GM21825 (cell line): ENCODE results near the gene SSBP3.

Experiments used
- ATAC-seq: cut with Tn5 transposase; IDR thresholded peaks from one replicate; pipeline ENCODE4 v1.9.1; 2021; ENCODE audit warnings: mild to moderate bottlenecking, moderate library complexity; ENCODE audit not compliant: unreplicated experiment

The SSBP3 gene

DNA sequence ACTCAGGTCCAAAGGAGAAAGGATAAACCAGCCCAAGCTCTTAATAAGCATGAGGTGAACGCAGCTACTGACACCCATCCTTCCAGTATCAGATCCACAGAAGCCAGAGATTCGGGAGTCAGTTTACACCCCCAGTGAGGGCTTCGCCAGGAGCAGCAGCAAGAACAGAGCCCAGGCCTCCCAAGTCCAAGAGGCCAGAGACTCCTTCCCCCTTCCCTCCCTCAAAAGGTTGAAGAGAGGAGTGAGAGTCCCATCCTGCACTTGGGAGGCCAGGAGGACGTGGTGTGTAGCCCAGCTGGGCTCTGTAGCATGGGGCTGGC is 133.5 kb downstream of the SSBP3 start:
- no peak for ATAC-seq

GRCh38 chr1:54272134-54272533 is 134.1 kb downstream of the SSBP3 start:
- ATAC-seq, result no peak

DNA sequence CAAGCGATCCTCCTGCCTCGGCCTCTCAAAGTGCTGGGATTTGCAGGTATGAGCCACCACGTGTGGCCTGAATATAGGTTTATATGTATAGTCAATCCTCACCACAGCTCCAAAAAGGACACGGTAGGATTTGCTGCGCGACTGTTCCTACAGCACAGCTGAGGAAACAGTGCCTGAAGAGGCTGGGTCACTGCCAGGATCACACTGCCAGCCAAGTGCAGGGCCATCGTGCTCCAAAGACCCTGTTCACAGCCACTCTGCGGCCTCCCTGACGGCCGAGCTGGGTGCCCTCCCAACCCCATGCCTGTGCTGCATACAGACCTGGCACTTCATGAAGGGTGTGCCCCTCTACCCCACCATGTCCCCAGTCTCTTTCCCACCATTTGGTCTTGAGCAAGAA is 134.9 kb downstream of the SSBP3 start:
- ATAC-seq, result no peak

DNA sequence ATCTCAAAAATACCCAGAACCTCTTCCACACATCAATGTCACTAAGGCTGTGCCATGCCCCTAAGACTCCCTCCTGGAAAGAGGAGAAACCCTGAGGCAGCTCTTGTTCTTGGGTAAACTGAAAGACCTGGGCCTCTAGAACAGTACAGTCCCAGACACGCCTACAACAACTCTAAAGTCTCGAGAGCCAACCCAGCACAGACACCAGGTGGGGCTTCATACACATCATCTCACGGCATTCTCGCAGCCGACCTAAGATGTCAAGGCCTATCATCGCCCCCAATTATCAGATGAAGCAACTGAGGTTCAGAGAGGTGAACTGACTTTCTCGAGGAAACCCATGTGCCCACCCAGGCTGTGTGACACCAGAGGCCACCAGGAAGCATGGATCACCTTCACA is 135.7 kb downstream of the SSBP3 start:
- no peak for ATAC-seq

DNA sequence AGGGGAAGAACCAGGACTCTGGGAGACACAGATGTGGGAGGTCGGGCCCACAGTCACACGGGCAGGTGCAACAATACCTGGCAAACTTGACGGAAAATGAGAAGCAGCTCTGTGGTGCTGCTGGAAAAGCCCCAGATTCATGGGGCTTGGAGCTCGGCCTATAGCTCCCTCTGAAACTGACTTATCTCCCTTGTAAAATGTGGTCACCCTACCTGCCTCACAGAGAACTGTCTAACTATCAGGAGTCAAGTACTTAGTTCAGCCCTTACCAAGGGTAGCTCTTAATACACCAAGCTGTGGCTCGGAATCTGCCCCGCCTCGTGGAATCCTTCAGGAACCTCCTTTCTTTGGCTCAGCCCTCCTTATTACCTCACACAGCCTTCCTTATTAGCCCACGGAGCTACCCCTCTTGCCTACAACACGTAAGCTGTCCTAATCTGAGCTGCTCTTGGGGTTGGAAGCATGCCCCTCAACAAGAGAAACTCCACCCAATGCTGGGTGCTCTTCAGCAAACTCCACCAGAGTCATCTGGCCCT is 137.4 kb downstream of the SSBP3 start:
- no peak for ATAC-seq

- ATAC-seq, result no peak
These were observed 138.1 kb downstream of the SSBP3 start for GRCh38 chr1:54267815-54268761.

DNA sequence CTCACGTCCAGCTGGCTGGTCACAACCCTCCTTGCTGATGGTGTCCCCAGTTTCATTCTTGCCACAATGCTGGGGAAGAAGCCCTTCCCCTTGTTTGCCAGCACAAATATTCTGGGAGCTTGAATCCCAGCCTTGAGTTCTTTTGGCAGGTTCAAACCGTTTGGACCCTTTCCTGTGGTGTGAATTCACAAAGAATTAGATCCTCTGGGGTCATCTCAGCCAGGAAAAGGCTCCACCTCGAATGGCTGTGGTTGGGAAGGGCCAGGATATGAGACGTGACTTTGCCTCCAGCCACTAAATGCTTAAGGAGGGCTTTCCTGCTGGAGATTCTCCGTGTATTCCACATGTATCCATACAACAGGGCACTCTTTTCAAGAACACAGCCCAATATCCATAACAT is 139.3 kb downstream of the SSBP3 start:
- ATAC-seq, result no peak

DNA sequence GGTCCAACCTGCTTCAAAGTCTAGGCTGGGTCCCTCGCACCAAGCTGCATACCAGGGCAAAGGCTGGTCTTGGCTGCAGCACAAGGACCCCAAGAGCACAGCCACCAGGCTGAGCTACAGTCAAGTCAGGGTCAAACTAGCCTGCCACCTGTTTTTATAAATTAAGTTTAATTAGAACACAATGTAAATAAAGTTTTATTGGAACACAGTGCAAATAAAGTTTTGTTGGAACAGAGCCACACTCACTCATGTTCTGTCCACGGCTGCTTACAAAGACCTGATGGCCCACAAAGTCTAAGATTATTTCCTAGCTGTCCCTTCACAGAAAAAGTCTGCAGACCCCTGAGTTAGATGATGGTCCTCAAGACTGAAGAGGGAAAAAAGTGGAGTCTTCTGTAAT is 140.0 kb downstream of the SSBP3 start:
- no peak for ATAC-seq

GRCh38 chr1:54265659-54266058 is 140.5 kb downstream of the SSBP3 start:
- ATAC-seq, result no peak

- no peak for ATAC-seq
These were observed 141.1 kb downstream of the SSBP3 start for GRCh38 chr1:54265126-54265525.

DNA sequence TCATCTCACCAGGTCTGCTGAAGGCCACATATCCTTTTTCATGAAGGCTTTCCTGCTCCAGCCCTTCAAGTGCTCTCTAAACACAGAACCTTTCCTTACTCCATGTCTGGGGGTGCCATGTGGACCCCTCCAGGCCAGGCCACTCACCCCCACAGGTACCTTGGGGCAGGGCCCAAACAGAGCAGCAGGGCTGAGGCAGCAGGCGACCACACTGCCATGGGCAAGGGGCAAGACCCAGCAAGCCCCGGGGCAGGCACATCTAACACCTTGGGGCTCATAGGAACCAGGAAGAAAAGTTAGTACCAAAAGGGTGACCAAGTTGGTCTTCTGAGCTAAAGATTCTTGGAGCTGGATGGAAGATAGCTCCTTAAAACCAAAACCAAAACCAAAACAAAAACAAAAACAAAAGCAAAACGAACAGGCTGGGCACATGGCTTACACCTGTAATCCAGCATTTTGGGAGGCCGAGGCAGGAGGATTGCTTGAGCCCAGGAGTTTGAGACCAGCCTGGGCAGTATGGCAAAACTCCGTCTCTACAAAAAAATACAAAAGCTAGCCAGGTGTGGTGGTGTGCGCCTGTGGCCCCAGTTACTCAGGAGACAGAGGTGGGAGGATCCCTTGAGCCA is 142.5 kb downstream of the SSBP3 start:
- ATAC-seq, result no peak

GRCh38 chr1:54262244-54262643 is 143.9 kb downstream of the SSBP3 start:
- ATAC-seq, result no peak

GRCh38 chr1:54260810-54261209 is 145.4 kb downstream of the SSBP3 start:
- no peak for ATAC-seq

GRCh38 chr1:54259546-54260140 is 146.6 kb downstream of the SSBP3 start:
- ATAC-seq, result no peak

DNA sequence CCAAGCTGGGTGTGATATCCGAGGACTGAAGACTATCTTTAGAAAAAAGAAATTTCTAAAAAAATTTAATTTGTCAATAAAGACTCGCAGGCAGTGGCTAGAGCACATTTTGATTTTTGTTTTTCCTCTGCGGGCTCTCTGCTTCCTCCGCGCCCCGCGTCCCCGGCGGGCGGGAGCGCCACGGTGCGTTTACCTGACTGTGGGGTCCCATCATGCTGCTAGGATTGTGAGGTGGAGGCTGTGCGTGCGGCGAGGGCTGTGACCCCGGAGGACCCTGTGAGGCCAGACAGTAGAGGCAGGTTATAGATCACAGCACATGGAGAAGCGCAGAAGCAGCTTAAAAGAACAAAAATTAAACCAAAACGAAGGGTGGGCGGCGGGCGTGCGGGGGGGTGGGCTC is 148.3 kb downstream of the SSBP3 start:
- no peak for ATAC-seq

DNA sequence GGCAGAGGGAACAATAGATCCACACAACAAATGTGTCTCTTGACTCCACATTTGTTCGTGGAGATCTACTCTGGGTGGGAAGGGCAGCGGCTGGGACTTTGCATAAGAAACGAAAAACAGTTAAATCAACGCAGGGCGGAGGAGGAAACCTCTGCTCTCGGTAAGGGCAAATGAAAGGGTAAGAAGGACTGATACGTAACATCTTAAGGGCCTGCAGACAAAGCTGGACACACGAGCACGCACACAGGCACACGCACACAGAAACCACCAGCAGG is 148.9 kb downstream of the SSBP3 start:
- ATAC-seq, result no peak

GRCh38 chr1:54256522-54257345 is 149.5 kb downstream of the SSBP3 start:
- no peak for ATAC-seq

DNA sequence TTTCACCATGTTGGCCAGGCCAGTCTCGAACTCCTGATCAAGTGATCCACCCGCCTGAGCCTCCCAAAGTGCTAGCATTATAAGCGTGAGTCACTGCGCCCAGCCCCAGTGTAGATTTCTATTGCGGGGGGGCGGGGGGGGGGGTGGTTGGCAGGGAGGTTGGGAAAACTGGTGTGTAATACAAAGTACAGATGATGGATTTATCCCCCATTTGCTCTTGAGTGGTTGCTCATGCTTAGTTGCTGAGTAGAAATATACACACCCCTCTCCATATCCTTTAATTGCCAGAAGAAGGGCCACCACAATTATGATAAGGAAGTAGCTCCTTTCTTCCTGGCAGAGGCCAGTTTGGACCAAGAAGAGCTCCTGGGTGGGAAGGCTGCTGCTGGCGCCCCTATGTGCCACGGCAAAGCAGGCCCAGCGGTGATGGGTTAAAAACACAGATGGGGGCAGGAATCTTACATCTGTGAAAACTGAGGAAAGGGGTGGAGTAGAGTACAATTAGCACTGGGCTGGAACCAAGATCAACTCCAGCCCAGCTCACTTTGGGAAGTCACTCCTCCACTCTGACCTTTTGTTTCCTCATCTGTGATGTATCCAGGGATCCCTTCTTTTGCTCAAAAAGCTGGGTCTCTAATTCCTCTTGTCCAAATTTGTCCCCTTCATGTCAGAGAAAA is 151.0 kb downstream of the SSBP3 start:
- ATAC-seq, result no peak

GRCh38 chr1:54254055-54254454 is 152.1 kb downstream of the SSBP3 start:
- no peak for ATAC-seq

DNA sequence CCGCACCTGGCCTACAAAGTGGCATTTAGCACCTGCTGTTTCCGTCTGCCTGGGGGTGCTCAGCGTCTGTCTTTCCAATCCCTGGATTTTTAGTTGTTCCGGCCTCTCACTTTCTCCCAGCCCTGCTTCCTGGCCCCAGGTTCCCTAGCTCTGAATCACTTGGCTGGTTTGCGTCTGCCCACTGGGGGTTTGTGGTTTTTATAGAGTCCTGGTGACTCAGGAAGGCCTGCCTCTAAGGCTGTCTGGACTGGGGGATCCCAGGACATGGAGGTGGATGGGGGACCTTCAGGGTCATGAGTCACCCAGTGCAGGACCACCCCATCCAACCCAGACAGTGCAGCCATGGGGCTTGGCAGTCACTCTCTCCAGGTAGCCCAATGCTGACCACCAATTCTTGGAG is 152.7 kb downstream of the SSBP3 start:
- no peak for ATAC-seq
